Measurements from ENCODE around the gene FAM222A.

- TF ChIP-seq CTCF (optimal IDR thresholded peaks at IDR 0.05 in 1 of 3, IDR thresholded peaks at IDR 0.05 in 1 of 3, conservative IDR thresholded peaks at IDR 0.05 in 1 of 3; ENCODE audit: extremely low read depth in 1 of 3, insufficient read depth in 2 of 3, low read length in 3 of 3) (no peak), EZH2 (IDR thresholded peaks at IDR 0.05; ENCODE audit: low read length) (no peak)
Measured at GRCh38 chr12:109670731-109671130, 42.9 kb upstream of the FAM222A start.

Measured in keratinocyte (primary cell).